ENCODE measurements around the gene USP17L10. TPM values are rescaled to one million over a fixed set of nuclear protein-coding genes. Genes with fewer than 3 reads are reported as not detected.
"Not testable (repeated sequence)": the region's sequence is repeated elsewhere in the genome, so short reads cannot be mapped to it uniquely, and the experiment has no call there.

The USP17L10 gene
- total RNA-seq, 3 donors from 2014 or later (not counting 1 experiment from before 2014, with no cell fraction given), result not detected

- H3K4me3 Mint-ChIP-seq; intact Hi-C loops (cut with micrococcal nuclease): not testable (repeated sequence)
These were observed 23.6 kb downstream of the USP17L10 start, which contains the start of gene USP17L15 for GRCh38 chr4:9234085-9234484. Gene USP17L15 (plus strand): TSS chr4:9234385. CDS start chr4:9234385, 0 bp downstream.

GRCh38 chr4:9238461-9238860 is 28.0 kb downstream of the USP17L10 start:
- H3K36me3 ChIP-seq (ENCODE audit: control insufficient read depth, insufficient read depth, low read length); H3K4me3 Mint-ChIP-seq; H3K4me1 ChIP-seq (ENCODE audit: control insufficient read depth, insufficient read depth, low read length); H3K36me3 Mint-ChIP-seq; H3K9me3 Mint-ChIP-seq; H3K27ac Mint-ChIP-seq; H3K27ac ChIP-seq (ENCODE audit: low read length); H3K27me3 Mint-ChIP-seq (ENCODE audit: low read depth in 2 of 2); H3K4me1 Mint-ChIP-seq; H3K4me3 ChIP-seq (ENCODE audit: low read length); intact Hi-C loops (cut with micrococcal nuclease); H3K9me3 ChIP-seq (ENCODE audit: control insufficient read depth, insufficient read depth, low read length); H3K27me3 ChIP-seq (ENCODE audit: control insufficient read depth, insufficient read depth, low read length); ATAC-seq: not testable (repeated sequence)
- WGBS (ENCODE audit: insufficient coverage), result 82% methylated on average over 10 of the region's 12 CpGs
- peak; percentile 0 to 11 for DNase-seq

More at GRCh38 chr4:9234085-9234484, 23.6 kb downstream of the USP17L10 start, which contains the start of gene USP17L15:
- H3K27ac ChIP-seq (ENCODE audit: low read length); H3K4me1 ChIP-seq (ENCODE audit: control insufficient read depth, insufficient read depth, low read length); H3K27me3 ChIP-seq (ENCODE audit: control insufficient read depth, insufficient read depth, low read length); H3K4me1 Mint-ChIP-seq; H3K36me3 Mint-ChIP-seq; DNase-seq; H3K9me3 ChIP-seq (ENCODE audit: control insufficient read depth, insufficient read depth, low read length); H3K27me3 Mint-ChIP-seq (ENCODE audit: low read depth in 2 of 2); H3K9me3 Mint-ChIP-seq; H3K4me3 ChIP-seq (ENCODE audit: low read length); H3K36me3 ChIP-seq (ENCODE audit: control insufficient read depth, insufficient read depth, low read length); H3K27ac Mint-ChIP-seq; ATAC-seq: not testable (repeated sequence)
- WGBS (ENCODE audit: insufficient coverage), result no CpG with 5 or more reads among the region's 15 CpGs

- intact Hi-C loops (cut with micrococcal nuclease); H3K4me3 ChIP-seq (ENCODE audit: low read length); H3K9me3 ChIP-seq (ENCODE audit: control insufficient read depth, insufficient read depth, low read length); H3K36me3 ChIP-seq (ENCODE audit: control insufficient read depth, insufficient read depth, low read length); H3K27ac Mint-ChIP-seq; ATAC-seq; H3K27me3 Mint-ChIP-seq (ENCODE audit: low read depth in 2 of 2); H3K4me3 Mint-ChIP-seq; H3K27me3 ChIP-seq (ENCODE audit: control insufficient read depth, insufficient read depth, low read length); H3K27ac ChIP-seq (ENCODE audit: low read length); H3K36me3 Mint-ChIP-seq; H3K9me3 Mint-ChIP-seq; H3K4me1 Mint-ChIP-seq; H3K4me1 ChIP-seq (ENCODE audit: control insufficient read depth, insufficient read depth, low read length); DNase-seq: not testable (repeated sequence)
- WGBS (ENCODE audit: insufficient coverage), result no CpG with 5 or more reads among the region's 14 CpGs
These were observed 33.1 kb downstream of the USP17L10 start, which contains the start of gene USP17L17 for GRCh38 chr4:9243579-9243978. Gene USP17L17 (plus strand): TSS chr4:9243879. CDS start chr4:9243879, 0 bp downstream.

- H3K9me3 ChIP-seq (ENCODE audit: control insufficient read depth, insufficient read depth, low read length); H3K36me3 ChIP-seq (ENCODE audit: control insufficient read depth, insufficient read depth, low read length); H3K4me1 Mint-ChIP-seq; intact Hi-C loops (cut with micrococcal nuclease); H3K4me3 Mint-ChIP-seq; H3K4me3 ChIP-seq (ENCODE audit: low read length); H3K27ac Mint-ChIP-seq; ATAC-seq; H3K9me3 Mint-ChIP-seq; H3K27me3 Mint-ChIP-seq (ENCODE audit: low read depth in 2 of 2); H3K4me1 ChIP-seq (ENCODE audit: control insufficient read depth, insufficient read depth, low read length); H3K27ac ChIP-seq (ENCODE audit: low read length); H3K27me3 ChIP-seq (ENCODE audit: control insufficient read depth, insufficient read depth, low read length); H3K36me3 Mint-ChIP-seq: not testable (repeated sequence)
- 95% methylated on average over 11 of the region's 26 CpGs for WGBS (ENCODE audit: insufficient coverage)
- peak; percentile 1 to 17 for DNase-seq
These were observed 37.7 kb downstream of the USP17L10 start, which contains the start of gene USP17L18 for GRCh38 chr4:9247953-9248680. Gene USP17L18 (plus strand): TSS chr4:9248630. CDS start chr4:9248630, 0 bp downstream.

GRCh38 chr4:9253078-9253477 is 42.6 kb downstream of the USP17L10 start, which contains the start of gene USP17L19:
Gene USP17L19 (plus strand): TSS chr4:9253378. CDS start chr4:9253378, 0 bp downstream.
- no CpG with 5 or more reads among the region's 13 CpGs for WGBS (ENCODE audit: insufficient coverage)

GRCh38 chr4:9257824-9258223 is 47.4 kb downstream of the USP17L10 start, which contains the start of gene USP17L20:
Gene USP17L20 (plus strand): TSS chr4:9258124. CDS start chr4:9258124, 0 bp downstream.
- H3K27ac ChIP-seq (ENCODE audit: low read length); H3K9me3 ChIP-seq (ENCODE audit: control insufficient read depth, insufficient read depth, low read length); H3K27ac Mint-ChIP-seq; ATAC-seq; H3K4me3 Mint-ChIP-seq; H3K4me1 ChIP-seq (ENCODE audit: control insufficient read depth, insufficient read depth, low read length); DNase-seq; H3K9me3 Mint-ChIP-seq; intact Hi-C loops (cut with micrococcal nuclease); H3K36me3 ChIP-seq (ENCODE audit: control insufficient read depth, insufficient read depth, low read length); H3K4me3 ChIP-seq (ENCODE audit: low read length); H3K27me3 Mint-ChIP-seq (ENCODE audit: low read depth in 2 of 2); H3K4me1 Mint-ChIP-seq; H3K36me3 Mint-ChIP-seq; H3K27me3 ChIP-seq (ENCODE audit: control insufficient read depth, insufficient read depth, low read length): not testable (repeated sequence)
- WGBS (ENCODE audit: insufficient coverage), result no CpG with 5 or more reads among the region's 15 CpGs

More at GRCh38 chr4:9253078-9253477, 42.6 kb downstream of the USP17L10 start, which contains the start of gene USP17L19:
- H3K36me3 Mint-ChIP-seq; H3K9me3 Mint-ChIP-seq; H3K9me3 ChIP-seq (ENCODE audit: control insufficient read depth, insufficient read depth, low read length); H3K4me3 Mint-ChIP-seq; H3K27me3 ChIP-seq (ENCODE audit: control insufficient read depth, insufficient read depth, low read length); intact Hi-C loops (cut with micrococcal nuclease); ATAC-seq; H3K36me3 ChIP-seq (ENCODE audit: control insufficient read depth, insufficient read depth, low read length); H3K27ac Mint-ChIP-seq; H3K4me1 ChIP-seq (ENCODE audit: control insufficient read depth, insufficient read depth, low read length); H3K4me3 ChIP-seq (ENCODE audit: low read length); H3K4me1 Mint-ChIP-seq; H3K27me3 Mint-ChIP-seq (ENCODE audit: low read depth in 2 of 2); DNase-seq; H3K27ac ChIP-seq (ENCODE audit: low read length): not testable (repeated sequence)

Data from natural killer cell (primary cell).